Measurements from ENCODE around the gene PALM2AKAP2. TPM values are rescaled to one million over a fixed set of nuclear protein-coding genes. Genes with fewer than 3 reads are reported as not detected.
A peak's percentile ranks its signal among the peaks of the same experiment; 100 is the strongest.

The PALM2AKAP2 gene
- total and polyA plus RNA-seq, 4 donors: 0.51 to 37.7 (median 9.7) TPM

- peaks cover 0 to 32% (median 12%) of the 10 kb centered on the region in 5 donors for H3K4me1 ChIP-seq (ENCODE audit: control insufficient read depth in 5 of 5, insufficient read depth in 5 of 5, low read length in 5 of 5)
- no peak overlapping the region for H3K4me3 ChIP-seq
- TF ChIP-seq, protein P1, sequence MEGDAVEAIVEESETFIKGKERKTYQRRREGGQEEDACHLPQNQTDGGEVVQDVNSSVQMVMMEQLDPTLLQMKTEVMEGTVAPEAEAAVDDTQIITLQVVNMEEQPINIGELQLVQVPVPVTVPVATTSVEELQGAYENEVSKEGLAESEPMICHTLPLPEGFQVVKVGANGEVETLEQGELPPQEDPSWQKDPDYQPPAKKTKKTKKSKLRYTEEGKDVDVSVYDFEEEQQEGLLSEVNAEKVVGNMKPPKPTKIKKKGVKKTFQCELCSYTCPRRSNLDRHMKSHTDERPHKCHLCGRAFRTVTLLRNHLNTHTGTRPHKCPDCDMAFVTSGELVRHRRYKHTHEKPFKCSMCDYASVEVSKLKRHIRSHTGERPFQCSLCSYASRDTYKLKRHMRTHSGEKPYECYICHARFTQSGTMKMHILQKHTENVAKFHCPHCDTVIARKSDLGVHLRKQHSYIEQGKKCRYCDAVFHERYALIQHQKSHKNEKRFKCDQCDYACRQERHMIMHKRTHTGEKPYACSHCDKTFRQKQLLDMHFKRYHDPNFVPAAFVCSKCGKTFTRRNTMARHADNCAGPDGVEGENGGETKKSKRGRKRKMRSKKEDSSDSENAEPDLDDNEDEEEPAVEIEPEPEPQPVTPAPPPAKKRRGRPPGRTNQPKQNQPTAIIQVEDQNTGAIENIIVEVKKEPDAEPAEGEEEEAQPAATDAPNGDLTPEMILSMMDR (IDR thresholded peaks at IDR 0.05; ENCODE audit: control extremely low read depth, extremely low read depth): no peak
- H3K36me3 ChIP-seq (ENCODE audit: control insufficient read depth in 4 of 4, insufficient read depth in 4 of 4, low read length in 4 of 4): no peaks in the 10 kb centered on the region
- no peak overlapping the region for H3K27ac ChIP-seq (ENCODE audit: low read depth in 1 of 2, low read length in 1 of 2)
- H3K27me3 ChIP-seq (ENCODE audit: control insufficient read depth in 3 of 3, insufficient read depth in 3 of 3, low read length in 2 of 3): no peaks in the 10 kb centered on the region
- ATAC-seq (ENCODE audit: insufficient read depth, low FRiP score) (no peak), DNase-seq (peak in 2 of 3 donors; percentile 45 to 53)
- no peak overlapping the region for H3K9ac ChIP-seq (ENCODE audit: insufficient read depth in 1 of 2, low read length in 2 of 2)
- WGBS, 2 donors: 83 to 84% methylated on average over 2 of the region's 2 CpGs
- H3K9me3 ChIP-seq (ENCODE audit: control insufficient read depth in 4 of 4, insufficient read depth in 3 of 4, low read length in 3 of 4): peaks cover 0 to 4% (median 0%) of the 10 kb centered on the region in 4 donors
These were observed 25.1 kb downstream of the PALM2AKAP2 start for GRCh38 chr9:109805050-109805449.

DNA sequence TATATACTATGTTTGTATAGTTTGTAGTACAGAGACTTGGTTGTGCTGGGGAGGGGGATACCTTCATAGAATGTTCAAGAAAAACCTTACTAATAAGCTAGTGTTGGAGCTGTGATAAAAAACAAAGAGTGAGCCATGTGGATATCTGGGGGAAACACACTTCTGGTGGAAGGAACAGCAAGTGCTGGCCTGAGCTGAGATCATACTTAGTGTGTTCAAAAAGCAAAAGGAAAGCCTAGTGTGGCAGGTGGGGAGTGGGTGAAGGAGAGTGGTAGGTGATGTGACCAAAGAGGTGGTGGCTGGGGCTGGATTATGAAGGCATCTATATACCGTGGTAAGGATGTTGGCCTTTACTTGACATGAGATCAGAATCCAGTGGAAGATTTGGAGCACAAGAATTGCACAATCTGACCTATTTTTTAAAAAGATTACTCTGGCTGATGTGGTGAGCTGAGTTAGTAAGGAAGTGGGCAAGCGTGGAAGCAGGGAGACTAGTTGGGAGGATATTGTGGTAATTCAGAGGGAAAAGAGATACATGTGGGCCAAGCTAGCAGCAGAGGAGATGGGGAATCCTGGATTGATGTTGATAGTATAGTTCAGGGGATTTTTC lies 26.6 kb downstream of the PALM2AKAP2 start:
- TF ChIP-seq, protein P1 (IDR thresholded peaks at IDR 0.05; ENCODE audit: control extremely low read depth, extremely low read depth): no peak
- no peaks in the 10 kb centered on the region for H3K36me3 ChIP-seq (ENCODE audit: control insufficient read depth in 4 of 4, insufficient read depth in 4 of 4, low read length in 4 of 4)
- DNase-seq: peak in 1 of 3 donors; percentile 48
- ATAC-seq (ENCODE audit: insufficient read depth, low FRiP score): peak; percentile 34
- H3K9me3 ChIP-seq (ENCODE audit: control insufficient read depth in 4 of 4, insufficient read depth in 3 of 4, low read length in 3 of 4): peaks cover 0 to 4% (median 0%) of the 10 kb centered on the region in 4 donors
- H3K4me3 ChIP-seq: no peak overlapping the region
- no peaks in the 10 kb centered on the region for H3K27me3 ChIP-seq (ENCODE audit: control insufficient read depth in 3 of 3, insufficient read depth in 3 of 3, low read length in 2 of 3)
- H3K4me1 ChIP-seq (ENCODE audit: control insufficient read depth in 5 of 5, insufficient read depth in 5 of 5, low read length in 5 of 5): peaks cover 0 to 23% (median 12%) of the 10 kb centered on the region in 5 donors
- peak overlapping the region; percentile 22 to 67 for H3K27ac ChIP-seq (ENCODE audit: low read depth in 1 of 2, low read length in 1 of 2)
- no peak overlapping the region for H3K9ac ChIP-seq (ENCODE audit: insufficient read depth in 1 of 2, low read length in 2 of 2)
- WGBS, 2 donors: 49 to 60% methylated on average over 2 of the region's 2 CpGs

- TF ChIP-seq, protein P1 (IDR thresholded peaks at IDR 0.05; ENCODE audit: control extremely low read depth, extremely low read depth): no peak
- WGBS, 2 donors: 61 to 90% methylated on average over 1 of the region's 1 CpG
- ATAC-seq (ENCODE audit: insufficient read depth, low FRiP score): no peak
These were observed 31.9 kb downstream of the PALM2AKAP2 start for GRCh38 chr9:109811876-109812275.

More at GRCh38 chr9:109811876-109812275, 31.9 kb downstream of the PALM2AKAP2 start:
- Histone ChIP-seq H3K4me3 (no peak overlapping the region), H3K36me3 (ENCODE audit: control insufficient read depth in 4 of 4, insufficient read depth in 4 of 4, low read length in 4 of 4) (no peaks in the 10 kb centered on the region), H3K27me3 (ENCODE audit: control insufficient read depth in 3 of 3, insufficient read depth in 3 of 3, low read length in 2 of 3) (no peaks in the 10 kb centered on the region), H3K27ac (ENCODE audit: low read depth in 1 of 2, low read length in 1 of 2) (peak overlapping the region in 1 of 2 donors; percentile 24), H3K4me1 (ENCODE audit: control insufficient read depth in 5 of 5, insufficient read depth in 5 of 5, low read length in 5 of 5) (peaks cover 0 to 25% (median 7%) of the 10 kb centered on the region in 5 donors), H3K9me3 (ENCODE audit: control insufficient read depth in 4 of 4, insufficient read depth in 3 of 4, low read length in 3 of 4) (peaks cover 0 to 9% (median 0%) of the 10 kb centered on the region in 4 donors), H3K9ac (ENCODE audit: insufficient read depth in 1 of 2, low read length in 2 of 2) (no peak overlapping the region)
- DNase-seq: no peak

All from lung (tissue), 12 donors.